Measurements from ENCODE around the gene TIGD7.

DNA sequence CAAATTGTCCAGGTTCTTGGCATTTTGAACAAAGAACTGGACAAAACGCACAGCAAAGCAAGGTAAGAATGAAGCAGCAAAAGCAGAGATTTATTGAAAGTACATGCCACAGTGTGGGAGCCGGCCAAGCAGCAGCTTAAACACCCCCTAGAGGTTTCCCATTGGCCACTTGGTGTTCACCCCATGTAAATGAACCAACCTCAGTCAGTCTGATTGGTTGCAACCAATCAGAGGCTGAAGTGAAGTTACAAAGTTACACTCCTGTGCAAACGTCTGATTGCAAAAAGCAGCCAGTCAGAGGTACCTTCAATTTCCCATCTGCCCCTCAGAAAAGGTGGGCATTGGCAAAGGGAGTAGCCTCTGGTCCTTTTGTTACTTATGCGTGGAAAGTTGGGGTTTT, 30.7 kb downstream of the TIGD7 start:
- TF ChIP-seq, protein P1, sequence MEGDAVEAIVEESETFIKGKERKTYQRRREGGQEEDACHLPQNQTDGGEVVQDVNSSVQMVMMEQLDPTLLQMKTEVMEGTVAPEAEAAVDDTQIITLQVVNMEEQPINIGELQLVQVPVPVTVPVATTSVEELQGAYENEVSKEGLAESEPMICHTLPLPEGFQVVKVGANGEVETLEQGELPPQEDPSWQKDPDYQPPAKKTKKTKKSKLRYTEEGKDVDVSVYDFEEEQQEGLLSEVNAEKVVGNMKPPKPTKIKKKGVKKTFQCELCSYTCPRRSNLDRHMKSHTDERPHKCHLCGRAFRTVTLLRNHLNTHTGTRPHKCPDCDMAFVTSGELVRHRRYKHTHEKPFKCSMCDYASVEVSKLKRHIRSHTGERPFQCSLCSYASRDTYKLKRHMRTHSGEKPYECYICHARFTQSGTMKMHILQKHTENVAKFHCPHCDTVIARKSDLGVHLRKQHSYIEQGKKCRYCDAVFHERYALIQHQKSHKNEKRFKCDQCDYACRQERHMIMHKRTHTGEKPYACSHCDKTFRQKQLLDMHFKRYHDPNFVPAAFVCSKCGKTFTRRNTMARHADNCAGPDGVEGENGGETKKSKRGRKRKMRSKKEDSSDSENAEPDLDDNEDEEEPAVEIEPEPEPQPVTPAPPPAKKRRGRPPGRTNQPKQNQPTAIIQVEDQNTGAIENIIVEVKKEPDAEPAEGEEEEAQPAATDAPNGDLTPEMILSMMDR (IDR thresholded peaks at IDR 0.05; ENCODE audit: low read depth, low read length), result no peak
- TF ChIP-seq EZH2phosphoT487 (IDR thresholded peaks at IDR 0.05; ENCODE audit: low read depth), result no peak
